LNCaP clone FGC (cell line): ENCODE measurements around the gene ERG.

Experiments
- DNase-seq: peaks from one replicate; pipeline ENCODE4 v3.0.0-alpha.2; 2011; ENCODE audit warnings: low read depth
- H3K4me3 ChIP-seq: 2 replicates; pipeline ENCODE4 v1.5.1; 2011; ENCODE audit warnings: mild to moderate bottlenecking, low read depth, low read length, control low read depth
- CTCF ChIP-seq: IDR thresholded peaks from 2 replicates; pipeline ENCODE4 v1.5.1; 2012; ENCODE audit warnings: mild to moderate bottlenecking; ENCODE audit not compliant: control insufficient read depth, insufficient read depth; ENCODE audit errors: extremely low read depth

Gene ERG

GRCh38 chr21:38531591-38531990 lies 33.3 kb upstream of the ERG start:
- no peak for DNase-seq
- no peak overlapping the region for H3K4me3 ChIP-seq
- no peak for TF ChIP-seq CTCF

- no peak overlapping the region for H3K4me3 ChIP-seq
- no peak for DNase-seq
- TF ChIP-seq CTCF = no peak
These were observed 32.8 kb upstream of the ERG start for GRCh38 chr21:38531039-38531541.

GRCh38 chr21:38527737-38528136 lies 29.5 kb upstream of the ERG start:
- DNase-seq = no peak
- H3K4me3 ChIP-seq = no peak overlapping the region
- TF ChIP-seq CTCF = no peak

- H3K4me3 ChIP-seq = no peak overlapping the region
- TF ChIP-seq CTCF = no peak
- no peak for DNase-seq
These were observed 27.2 kb upstream of the ERG start for GRCh38 chr21:38525454-38525853.

GRCh38 chr21:38524168-38525153 lies 26.2 kb upstream of the ERG start:
- TF ChIP-seq CTCF = no peak
- no peak overlapping the region for H3K4me3 ChIP-seq
- DNase-seq = no peak

GRCh38 chr21:38520511-38520910 lies 22.2 kb upstream of the ERG start:
- no peak for DNase-seq
- no peak for TF ChIP-seq CTCF
- H3K4me3 ChIP-seq = no peak overlapping the region
